ENCODE measurements around the gene GALNT2.

The GALNT2 gene

DNA sequence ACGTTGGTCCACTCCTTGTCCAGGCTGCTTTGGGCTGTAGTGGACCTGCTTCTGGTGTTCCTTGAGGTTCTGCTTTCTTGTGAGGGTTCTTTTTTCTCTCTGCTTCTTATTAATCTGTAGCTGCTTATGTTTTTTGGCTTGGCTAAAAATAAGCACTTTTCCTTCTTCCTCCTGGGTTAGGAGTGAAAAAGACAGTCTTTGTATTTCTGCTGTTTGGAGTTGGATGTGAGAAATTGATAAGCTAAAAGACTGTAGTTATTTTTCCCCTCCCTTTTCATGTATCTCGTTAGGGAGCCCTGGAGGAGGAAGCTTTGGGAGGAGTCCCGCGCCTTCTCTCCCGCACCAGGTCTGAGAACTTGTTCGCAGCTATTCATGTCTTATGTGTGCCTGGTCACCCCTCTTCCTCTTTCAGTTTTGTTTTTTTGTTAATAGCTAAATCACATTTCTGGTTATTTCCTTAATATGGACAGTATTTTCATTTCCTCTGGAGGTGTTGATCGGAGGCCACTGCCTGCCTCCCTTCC is 79.0 kb downstream of the GALNT2 start:
- DNase-seq (ENCODE audit: low read depth): no peak

DNA sequence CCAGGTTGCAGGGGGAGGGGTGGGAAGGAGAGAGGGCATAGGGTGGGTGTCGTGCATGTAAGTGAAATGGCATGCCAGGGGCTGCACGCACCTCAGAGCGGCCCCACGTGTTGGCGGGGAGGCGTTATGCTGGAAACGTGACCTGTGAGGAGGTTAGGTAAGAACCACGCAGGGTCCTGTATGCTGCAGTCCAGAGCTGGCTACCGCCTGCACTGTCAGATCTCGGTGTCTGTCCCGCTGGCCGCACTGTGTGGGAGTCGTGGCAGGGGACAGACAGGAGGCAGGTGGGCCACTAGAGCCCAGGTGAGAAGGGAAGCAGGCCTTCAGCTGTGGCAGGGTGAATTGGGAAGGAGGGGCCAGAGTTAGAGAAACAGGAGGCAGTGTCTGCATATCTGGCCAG is 79.7 kb downstream of the GALNT2 start:
- DNase-seq (ENCODE audit: low read depth): no peak

DNA sequence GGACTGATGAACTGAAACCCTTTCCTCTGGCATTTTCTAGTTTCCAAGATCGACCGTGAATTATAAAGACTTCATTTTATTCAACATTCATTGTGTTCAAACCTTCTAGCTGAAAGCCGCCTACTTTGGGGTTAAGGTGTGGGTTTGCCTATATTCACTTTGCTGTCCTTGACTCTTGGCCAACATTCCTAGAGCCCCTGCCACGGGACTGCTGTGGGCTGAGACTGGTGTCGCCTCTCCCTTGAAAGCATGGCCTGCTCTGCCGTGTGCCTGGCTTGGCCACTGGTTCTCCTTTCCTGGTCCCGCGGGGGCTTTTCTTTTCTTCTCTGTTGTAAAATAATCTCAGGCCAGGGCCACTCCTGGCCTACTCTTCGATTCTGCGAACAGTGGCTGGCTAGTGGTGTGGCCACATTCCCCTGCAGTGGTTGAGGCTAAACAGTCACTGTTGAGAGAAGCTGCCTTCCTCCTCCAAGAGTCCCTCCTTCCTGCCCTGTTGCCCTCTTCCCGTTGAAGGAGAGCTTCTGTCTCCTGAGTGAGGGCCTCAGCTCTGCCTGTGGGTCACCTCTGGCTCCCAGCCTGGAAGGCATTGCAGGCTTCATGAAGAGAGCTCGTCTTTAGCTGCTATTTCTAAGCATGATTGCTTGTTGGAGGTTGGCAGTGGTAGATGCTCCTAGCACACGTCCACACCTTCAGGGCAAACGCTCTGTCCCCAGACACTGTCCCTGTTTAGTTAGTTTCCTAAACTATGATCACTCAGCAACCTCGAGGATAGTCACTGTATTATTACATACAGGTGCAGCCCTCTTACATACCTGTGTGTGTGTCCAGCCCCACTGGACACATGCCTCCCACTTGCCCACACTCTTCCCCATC is 80.5 kb downstream of the GALNT2 start:
- DNase-seq (ENCODE audit: low read depth): no peak

DNA sequence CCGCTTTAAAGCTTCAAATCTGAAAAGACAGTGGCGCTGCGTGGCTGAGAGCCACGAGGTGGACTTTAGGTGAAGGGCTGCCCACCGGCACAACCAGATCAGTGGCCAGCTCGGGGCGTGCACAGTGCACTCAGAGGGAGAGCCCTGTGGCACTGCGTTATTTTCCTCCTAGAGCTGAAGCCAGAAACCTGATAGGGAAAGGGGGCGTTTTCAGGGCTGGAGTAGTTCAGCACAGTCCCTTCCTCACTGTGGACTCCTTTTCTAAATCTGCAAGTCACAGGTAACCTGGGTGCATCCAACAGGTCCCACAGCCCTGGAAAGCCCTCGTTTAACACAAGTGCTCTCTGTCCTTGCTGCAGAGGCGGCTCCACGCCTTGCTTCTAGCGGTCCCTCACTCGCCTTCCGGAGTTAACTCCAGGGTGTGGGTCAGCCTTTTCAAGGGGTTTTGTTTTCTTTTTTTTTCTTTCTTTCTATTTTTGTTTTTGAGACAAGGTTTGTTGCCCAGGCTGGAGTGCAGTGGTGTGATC is 81.2 kb downstream of the GALNT2 start:
- no peak for DNase-seq (ENCODE audit: low read depth)

DNA sequence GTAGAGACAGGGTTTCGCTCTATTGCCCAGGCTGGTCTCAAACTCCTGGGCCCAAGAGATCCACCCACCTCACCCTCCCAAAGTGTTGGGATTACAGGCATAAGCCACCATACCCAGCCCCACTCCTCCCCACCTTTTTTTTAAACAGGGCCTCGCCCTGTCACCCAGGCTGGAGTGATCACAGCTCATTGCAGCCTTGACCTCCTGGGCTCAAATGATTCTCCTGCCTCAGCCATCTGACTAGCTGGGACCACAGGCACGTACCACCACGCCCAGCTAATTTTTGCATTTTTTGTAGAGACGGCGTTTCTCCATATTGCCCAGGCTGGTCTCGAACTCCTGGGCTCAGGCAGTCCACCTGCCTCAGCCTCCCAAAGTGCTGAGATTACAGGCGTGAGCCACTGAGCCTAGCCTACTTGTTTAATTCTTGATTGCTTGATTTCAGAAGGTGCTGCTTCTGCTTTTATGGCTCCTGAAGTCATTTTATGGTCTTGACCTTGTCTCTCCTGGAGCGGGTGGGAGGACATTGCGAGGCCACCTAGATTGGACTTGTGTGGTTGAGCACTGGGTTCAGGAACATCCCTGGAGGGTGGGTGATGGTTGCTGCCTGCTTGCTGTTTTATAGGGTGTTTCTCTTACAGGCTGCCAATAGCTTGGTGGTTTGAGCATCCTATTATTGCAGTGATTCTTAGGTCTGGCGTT is 81.9 kb downstream of the GALNT2 start:
- no peak for DNase-seq (ENCODE audit: low read depth)

DNA sequence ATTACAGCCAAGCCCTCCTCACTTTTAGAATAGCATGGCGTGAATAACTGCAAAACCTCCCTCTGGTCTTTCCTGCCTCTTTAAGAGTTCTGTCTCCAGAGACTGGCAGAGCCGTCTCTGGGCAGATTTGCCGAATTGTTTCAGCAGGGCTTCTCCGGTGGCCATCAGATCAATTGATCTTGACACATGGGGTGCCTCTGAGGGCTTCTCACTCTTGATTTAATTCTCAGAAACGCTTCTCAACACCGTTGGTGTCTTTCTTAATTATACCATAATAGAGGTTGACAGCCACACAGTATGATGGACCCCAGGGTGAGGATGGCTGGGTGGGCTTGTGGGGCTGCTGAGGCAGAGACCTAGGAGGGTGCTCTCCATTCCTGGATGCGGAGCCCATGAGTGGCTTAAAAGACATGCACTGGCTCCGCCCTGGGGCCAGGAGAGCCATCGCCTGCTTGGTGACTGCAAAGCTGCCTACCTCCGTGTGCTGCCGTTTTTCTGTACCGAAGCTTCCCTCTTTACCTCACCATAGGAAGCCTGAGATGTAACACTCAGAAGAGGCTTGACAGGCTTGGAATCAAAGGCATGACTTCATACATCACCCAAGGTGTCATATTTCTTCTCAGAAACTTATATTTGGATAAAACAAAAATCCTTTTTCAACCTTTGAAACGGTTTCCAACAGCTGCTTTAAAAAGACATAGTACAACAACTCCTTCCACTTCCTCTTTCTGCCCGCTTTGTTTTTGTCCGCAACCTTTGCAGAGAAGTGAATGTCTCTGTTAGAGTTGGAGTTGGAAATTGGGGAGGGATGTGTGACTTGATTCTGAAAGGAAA is 82.9 kb downstream of the GALNT2 start:
- no peak for DNase-seq (ENCODE audit: low read depth)

DNA sequence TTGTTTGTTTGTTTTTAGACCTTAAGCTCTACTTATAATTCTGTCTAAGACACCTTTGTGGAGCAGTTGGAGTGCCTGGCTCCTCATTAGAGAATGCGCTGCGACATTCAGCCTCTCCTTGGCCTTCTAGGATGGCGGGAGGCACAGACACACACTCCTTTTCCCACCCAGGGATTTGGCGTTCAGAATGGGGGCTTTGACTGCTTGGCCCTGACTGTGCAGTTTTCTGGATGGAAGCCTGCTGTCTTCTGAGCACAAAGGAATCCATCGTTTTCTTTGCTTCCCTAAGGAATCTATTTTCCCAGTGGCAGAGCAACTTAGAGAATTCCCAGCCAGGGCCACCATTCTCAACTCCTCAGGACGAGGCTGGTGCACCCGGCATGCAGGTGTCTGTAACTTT is 83.6 kb downstream of the GALNT2 start:
- DNase-seq (ENCODE audit: low read depth): no peak

DNA sequence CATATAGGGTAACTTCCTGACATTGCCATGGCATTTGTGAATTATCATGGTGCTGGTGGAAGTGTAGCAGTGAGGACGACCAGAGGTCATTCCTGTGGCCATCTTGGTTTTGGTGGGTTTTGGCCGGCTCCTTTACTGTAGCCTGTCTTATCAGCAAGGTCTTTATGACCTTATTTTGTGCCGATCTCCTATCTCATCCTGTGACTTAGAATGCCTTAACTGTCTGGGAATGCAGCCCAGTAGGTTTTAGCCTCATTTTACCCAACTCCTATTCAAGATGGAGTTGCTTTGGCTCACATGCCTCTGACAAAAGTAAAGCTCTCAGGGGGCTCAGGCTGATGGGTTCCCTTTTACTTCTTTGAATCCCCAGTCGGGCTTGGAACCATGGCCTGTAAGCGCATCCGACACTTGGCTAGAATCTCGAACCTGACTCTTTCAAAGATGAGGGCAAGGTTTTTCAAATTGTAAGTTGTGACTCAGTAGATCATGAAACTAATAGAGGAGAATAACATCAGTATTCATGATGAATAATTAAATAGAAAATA is 85.0 kb downstream of the GALNT2 start:
- DNase-seq (ENCODE audit: low read depth): no peak

DNA sequence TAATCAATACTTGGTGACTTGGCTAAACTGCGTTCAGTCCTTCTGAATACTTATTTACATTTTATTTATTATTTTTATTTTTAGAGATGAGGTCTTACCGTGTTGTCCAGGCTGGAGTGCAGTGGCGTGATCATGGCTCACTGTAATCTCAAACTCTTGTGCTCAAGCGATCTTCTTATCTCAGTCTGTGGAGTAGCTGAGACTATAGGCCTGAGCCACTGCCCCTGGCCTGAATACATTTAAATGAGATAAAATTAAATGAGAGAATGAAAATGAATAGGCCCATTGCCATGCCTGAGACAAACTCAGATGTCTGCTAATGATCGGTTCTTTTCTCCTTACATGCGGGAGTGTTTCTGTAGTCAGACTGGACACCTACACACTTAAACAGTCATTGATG is 86.0 kb downstream of the GALNT2 start:
- no peak for DNase-seq (ENCODE audit: low read depth)

DNA sequence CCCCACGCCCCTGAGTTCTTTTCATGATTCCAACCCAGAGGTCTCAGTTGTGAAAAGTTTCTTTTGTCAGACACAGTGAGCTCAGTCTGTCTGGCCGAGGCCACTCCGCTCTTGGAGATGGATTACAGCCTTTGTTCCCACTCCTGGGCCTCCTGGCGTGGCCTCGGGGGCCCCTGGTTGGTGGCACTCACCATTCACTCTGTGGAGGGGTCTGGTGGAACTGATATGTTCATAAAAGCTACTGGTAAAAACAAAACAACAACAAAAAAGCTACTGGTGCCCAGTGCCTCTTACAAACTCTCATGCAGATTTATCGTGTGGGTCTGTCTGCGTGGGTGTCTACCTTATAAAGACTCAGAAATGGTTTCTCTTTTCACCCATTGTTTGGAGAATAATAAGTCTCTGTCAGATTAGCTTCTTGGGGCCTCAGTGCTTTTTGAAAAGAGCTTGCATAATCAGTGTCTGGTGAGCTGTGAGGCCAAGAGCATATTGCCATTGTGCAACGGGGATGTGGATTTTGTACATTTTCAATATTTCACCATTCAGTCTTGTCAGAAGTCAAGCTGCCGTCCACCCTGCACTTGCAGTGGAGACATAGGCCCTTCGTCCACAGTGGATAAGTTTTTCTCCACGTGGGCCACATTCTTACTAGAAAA is 86.7 kb downstream of the GALNT2 start:
- no peak for DNase-seq (ENCODE audit: low read depth)

DNA sequence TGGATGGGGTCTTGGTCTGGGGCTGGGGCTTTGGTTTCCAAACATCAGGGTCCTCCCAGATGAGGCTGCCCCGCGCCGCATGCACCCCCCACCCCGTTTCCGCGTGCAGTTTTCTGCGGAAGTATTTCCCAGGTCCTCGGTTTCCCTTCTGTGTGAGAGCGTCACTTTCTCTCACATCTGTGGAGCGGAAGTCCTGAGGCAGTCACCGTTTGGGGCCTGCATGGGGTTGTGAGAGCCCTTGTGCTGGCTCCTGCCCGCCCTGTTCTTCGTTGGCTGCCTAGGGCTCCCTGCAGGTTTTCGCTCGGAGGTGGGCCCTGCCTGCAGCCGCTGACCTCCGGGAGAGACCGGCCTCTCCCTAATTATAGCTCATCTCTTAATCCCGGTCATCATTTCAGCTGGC is 88.0 kb downstream of the GALNT2 start:
- DNase-seq (ENCODE audit: low read depth): no peak

DNA sequence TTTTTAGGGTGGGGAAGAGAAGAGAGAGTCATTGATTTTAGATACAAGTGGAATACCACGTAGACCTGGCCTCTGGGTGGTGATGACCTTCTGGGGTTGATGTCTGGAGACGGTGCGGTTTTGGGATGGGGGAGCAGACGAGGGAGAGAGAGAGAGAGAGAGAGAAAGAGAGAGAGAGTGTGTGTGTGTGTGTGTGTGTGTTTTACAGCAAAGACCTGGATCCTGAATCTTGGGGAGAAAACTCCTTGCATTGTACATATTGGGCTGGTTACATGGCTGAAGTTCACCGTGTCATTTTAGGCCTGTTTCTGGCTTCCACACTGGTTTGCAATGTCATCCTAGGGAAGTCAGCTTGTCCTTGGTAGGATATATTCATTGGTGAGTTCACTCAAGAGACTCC is 89.0 kb downstream of the GALNT2 start:
- no peak for DNase-seq (ENCODE audit: low read depth)

DNA sequence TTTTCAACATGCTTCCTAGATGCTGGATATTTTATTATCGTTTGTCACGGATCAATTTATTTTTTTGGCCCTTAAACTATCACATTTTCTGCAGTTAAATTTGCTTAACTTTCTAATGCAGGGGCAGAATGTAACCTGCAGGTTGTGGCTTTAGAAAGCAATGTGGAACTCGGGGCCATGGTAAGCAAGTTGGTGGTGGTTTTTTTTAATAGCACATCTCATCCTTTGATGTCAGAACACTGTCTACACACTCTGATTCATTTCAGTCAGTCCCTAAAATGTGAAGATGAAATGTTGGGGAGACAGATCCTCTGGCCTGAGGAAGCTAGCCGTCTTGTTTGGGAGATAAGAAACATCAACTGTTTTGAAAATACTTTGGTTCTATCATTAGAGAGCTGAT is 89.5 kb downstream of the GALNT2 start:
- DNase-seq (ENCODE audit: low read depth): no peak

DNA sequence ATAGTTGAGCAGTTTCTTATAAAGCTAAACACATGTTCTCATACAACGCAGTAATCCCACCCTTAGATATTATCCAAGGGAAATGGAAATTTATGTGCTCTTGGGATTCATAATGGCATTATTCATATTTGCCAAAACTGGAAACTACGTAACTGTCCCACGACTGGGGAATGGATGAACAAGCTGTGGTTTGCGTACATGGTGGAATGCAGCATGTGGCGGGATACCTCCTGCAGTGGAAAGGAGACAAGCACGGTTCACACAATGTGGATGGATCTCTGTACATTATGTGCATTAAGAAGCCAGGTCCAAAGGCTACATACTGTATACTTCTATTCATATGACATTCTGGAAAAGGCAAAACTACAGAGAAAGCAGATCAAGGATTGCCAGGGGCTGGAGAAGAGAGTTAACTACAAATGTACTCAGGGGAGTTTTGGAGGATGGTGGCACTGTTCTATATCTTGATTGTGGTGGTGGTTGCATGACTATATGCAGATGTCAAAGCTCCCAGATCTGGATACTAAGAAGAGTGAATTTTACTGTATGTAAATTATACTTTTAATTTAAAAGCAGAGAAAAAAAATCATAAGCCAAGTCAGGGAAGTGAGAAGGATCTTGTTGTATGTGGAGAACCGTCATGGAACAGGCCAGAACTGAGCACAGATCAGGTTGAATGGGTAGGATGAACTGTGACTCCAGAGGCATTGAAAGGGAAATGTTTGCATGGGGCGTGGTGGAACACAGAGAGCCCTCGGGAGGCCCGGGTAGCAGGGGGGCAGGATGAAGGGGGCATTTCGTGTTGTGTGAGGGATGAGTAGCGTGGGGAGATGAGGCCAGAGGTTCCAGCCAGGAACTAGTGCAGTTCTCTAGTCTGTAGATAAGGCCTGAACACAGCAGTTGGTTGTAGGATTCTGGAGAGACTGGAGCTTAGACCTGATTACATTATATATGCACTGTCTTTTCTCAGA is 90.7 kb downstream of the GALNT2 start:
- no peak for DNase-seq (ENCODE audit: low read depth)

DNA sequence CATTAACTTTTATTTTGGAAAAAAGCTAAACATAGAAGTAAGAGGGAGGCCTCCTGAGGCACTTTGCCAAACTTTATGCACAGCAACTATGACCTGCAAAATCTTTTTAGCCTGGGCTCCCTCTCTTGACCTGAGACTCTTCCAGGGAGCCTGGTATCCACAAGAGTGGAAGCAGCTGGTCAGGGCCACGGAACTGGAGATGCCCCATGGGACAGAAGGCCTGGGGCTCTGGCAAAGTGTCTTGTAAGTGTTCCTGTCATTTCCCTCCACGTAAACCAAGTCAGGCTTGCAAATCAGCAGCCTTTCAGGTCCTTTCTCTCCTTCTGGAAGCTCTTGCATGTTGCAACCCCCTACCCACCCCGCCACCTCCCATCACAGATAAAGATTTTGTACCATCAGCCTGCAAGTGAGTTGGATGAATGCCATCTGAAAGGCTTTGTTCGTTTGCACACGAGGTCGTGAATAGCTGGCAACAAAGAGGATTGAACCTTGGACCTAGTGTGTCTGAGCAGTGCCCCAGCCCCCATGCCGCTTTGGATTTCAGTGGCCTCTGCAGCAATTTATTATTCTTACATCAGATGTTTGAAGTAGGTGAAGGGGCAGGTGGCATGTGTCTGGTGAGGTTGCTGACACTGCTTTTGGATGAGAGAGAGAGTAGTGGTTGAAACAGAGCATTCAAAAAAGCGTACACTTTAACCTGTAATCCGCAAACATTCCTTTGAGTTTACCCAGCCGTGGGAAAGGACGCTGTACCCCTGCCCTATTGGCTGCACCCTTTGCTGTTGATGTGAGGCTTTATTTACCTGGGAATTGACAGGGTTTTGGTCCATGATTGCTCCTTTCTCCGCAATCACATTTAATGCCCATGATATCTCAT is 91.6 kb downstream of the GALNT2 start:
- no peak for DNase-seq (ENCODE audit: low read depth)

DNA sequence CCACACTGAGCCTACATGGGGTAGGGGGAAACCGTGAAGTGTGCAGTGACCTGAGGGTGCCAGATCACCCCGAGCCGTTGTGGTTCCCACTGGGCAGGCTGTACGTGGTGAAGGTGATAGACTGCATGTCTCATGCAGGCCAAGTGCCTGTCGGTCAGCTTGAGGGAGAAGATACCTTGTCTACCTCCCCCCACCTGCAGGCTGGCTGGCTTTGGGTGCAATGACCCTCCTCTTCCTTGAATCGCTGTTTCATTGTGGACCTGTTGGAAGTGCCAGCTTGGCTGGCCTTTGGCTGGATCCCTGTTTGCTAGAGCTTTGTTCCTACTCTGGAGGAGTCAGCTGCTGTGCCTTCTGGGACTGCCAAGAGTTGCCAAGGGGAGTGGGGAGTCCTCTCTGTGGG is 92.5 kb downstream of the GALNT2 start:
- no peak for DNase-seq (ENCODE audit: low read depth)

DNA sequence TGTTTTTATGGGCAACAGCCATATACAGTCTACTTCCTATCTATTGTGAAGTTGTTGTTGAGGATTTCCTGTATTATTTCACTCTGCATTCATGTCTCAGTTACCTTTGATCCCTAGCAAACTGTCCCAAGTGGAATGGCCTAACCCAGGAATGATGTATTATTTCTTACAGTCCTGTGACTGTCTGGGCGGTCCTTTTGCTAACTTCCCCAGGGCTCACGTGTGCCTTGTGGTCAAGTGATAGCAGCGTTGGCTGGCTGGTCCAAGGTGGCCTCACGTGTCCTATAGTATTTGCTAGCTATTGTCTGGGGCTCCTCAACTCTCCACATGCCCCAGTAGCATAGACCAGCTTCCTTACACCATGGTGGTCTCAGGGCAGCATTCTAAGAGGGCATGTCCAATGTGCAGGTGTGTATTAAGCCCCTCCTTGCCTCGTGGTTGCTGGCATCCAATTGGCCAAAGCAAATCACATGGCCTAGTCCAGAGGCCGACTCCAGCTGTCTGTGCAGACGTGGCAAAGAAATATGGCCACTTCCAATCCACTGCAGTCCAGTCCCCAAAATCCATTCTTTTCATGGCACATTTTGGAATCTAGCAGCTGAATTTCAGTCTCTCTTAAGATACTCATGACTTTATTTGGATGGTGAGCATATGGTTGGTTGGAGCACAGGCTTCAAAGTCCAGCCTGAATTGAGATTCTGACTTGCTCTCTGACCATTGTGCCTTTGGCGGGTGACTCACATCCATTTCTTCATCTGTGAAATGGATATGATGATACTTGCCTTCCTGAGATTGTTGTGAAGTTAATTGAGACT is 94.1 kb downstream of the GALNT2 start:
- no peak for DNase-seq (ENCODE audit: low read depth)

DNA sequence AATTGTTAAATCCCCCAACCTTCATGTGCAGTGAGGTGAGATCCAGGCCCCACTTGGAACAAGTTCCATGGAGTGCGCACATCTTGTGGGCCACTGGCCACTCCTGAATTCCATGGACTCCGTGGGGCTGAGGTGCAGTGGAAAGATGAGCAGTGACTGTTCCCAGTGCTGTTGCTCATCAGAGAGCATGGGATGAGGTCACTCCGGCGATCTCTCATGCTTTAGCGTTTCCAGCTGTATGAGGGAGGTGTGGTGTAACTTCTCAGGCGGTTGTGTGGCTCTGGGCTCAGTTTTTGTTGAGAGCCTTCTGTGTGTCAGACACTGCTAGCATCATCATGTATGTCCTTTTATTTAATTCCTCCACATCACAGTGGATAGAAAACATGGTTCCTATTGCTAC is 96.2 kb downstream of the GALNT2 start:
- DNase-seq (ENCODE audit: low read depth): no peak

Measured in stimulated activated CD8-positive, alpha-beta memory T cell treated with anti-CD3 and anti-CD28 coated beads, Interleukin-12 subunit alpha, Interleukin-12 subunit beta, amount 100 ng/mL, for 1 hour (primary cell).